SJSA1 (cell line): ENCODE data around the gene SDHA. TPM values are rescaled to one million over a fixed set of nuclear protein-coding genes. Genes with fewer than 3 reads are reported as not detected.
"Not testable (repeated sequence)": the region's sequence is repeated elsewhere in the genome, so short reads cannot be mapped to it uniquely, and the experiment has no call there.

Source experiments
- DNase-seq, 2 experiments: peaks; one replicate each; pipeline ENCODE4 v3.0.0-alpha.2; 2015 to 2020; ENCODE audit warnings: low spot score in 2 of 2, low read depth in 1 of 2
- H3K27ac ChIP-seq: fragments of 250-450 bp; sonication (Bioruptor Pico); 2 replicates; pipeline ENCODE4 v1.5.1; 2020; ENCODE audit warnings: mild to moderate bottlenecking, moderate library complexity
- H3K27me3 ChIP-seq: fragments of 250-450 bp; sonication (Bioruptor Pico); replicated peaks from 2 replicates; pipeline ENCODE4 v1.5.1; 2020; ENCODE audit warnings: mild to moderate bottlenecking, moderate library complexity
- H3K36me3 ChIP-seq: fragments of 250-450 bp; sonication (Bioruptor Pico); 2 replicates; pipeline ENCODE4 v1.5.1; 2020; ENCODE audit warnings: mild to moderate bottlenecking
- H3K4me1 ChIP-seq: fragments of 250-450 bp; sonication (Bioruptor Pico); replicated peaks from 2 replicates; pipeline ENCODE4 v1.6.1; 2021; ENCODE audit warnings: mild to moderate bottlenecking
- H3K4me3 ChIP-seq: fragments of 250-450 bp; sonication (Bioruptor Pico); 2 replicates; pipeline ENCODE4 v1.5.1; 2020; ENCODE audit warnings: mild to moderate bottlenecking
- H3K9me3 ChIP-seq: fragments of 250-450 bp; sonication (Bioruptor Pico); replicated peaks from 2 replicates; pipeline ENCODE4 v1.5.1; 2020; ENCODE audit warnings: mild to moderate bottlenecking
- total RNA-seq: library from RNA; depleted of rRNA; stranded (reverse); fragments of >200 nt; shearing (Covaris generic); gene quantifications from 2 replicates; pipeline ENCODE4 v1.2.3, GENCODE V29; 2014

SDHA gene
- total RNA-seq, 1 experiment from 2014 or later = 57.1 TPM

- DNase-seq = no peak
- H3K27ac ChIP-seq = no peak overlapping the region
- H3K9me3 ChIP-seq = no peaks in the 10 kb centered on the region
Observed at GRCh38 chr5:207599-207998, 10.5 kb upstream of the SDHA start.

GRCh38 chr5:208449-209114 lies 9.5 kb upstream of the SDHA start:
- 0 out of 2 replicates have a peak, but pooled peaks cover 5% of the 10 kb centered on the region for H3K4me1 ChIP-seq
- DNase-seq = no peak
- H3K9me3 ChIP-seq = no peaks in the 10 kb centered on the region
- no peaks in the 10 kb centered on the region for H3K27me3 ChIP-seq
- H3K4me3 ChIP-seq = no peak overlapping the region
- H3K27ac ChIP-seq = no peak overlapping the region
- H3K36me3 ChIP-seq = peaks cover 19% of the 10 kb centered on the region

More at GRCh38 chr5:207599-207998, 10.5 kb upstream of the SDHA start:
- Histone ChIP-seq H3K27me3 (no peaks in the 10 kb centered on the region), H3K36me3 (peaks cover 19% of the 10 kb centered on the region), H3K4me1 (0 out of 2 replicates have a peak, but pooled peaks cover 5% of the 10 kb centered on the region), H3K4me3 (no peak overlapping the region)

DNA sequence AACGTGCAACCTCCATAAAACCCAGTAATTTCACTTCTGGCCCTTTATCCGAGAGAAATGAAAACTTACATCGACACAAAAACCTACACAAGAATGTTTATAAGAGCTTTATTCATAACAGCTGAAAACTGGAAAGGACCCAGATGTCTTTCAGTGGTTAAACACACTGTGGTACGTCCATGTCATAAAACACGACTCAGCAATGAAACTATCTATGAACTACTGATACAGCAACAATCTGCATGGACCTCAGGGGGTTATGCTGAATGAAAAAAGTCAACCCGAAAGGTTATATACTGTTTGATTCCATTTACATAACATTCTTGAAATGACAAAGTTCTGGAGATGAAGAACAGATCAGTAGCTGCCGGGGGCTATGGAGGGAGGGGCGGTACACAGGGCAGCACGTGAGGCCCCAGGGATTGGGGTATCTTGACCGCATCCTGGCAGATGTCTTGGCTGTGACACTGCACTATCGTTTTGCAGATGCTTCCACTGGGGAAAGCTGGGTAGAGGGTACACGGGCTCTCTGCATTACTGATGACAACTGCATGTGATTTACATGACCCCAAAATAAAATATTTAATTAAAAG lies 4.2 kb upstream of the SDHA start:
- no peaks in the 10 kb centered on the region for H3K9me3 ChIP-seq
- peaks cover 12% of the 10 kb centered on the region for H3K36me3 ChIP-seq
- H3K4me1 ChIP-seq = no peaks in the 10 kb centered on the region; the same call in 1 of the 2 replicates
- H3K27ac ChIP-seq = no peak overlapping the region
- DNase-seq = no peak
- no peak overlapping the region for H3K4me3 ChIP-seq
- no peaks in the 10 kb centered on the region for H3K27me3 ChIP-seq

DNA sequence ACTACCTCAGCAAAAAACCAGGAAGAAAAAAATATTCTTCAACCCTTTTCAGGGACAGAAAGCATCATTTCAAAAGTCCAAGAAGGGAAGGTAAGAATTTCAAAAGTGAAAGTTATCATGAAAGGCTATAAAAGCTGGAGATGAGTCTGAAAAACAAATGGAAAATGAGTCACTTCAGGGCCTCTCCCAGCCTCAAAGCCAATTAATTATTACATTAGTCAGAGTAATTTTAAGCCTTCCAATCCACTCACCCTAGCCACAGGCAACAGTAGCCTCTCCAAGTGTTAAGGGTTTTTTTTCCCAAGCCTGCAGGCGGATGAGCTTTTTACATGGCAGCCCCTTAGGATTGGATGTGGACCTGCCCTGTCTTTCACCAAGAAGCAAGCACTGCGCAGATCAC lies 2.9 kb upstream of the SDHA start:
- H3K9me3 ChIP-seq, H3K4me3 ChIP-seq, DNase-seq, H3K27me3 ChIP-seq, H3K27ac ChIP-seq: not testable (repeated sequence)
- Histone ChIP-seq H3K4me1 (peaks cover 10% of the 10 kb centered on the region), H3K36me3 (peaks cover 16% of the 10 kb centered on the region)

DNA sequence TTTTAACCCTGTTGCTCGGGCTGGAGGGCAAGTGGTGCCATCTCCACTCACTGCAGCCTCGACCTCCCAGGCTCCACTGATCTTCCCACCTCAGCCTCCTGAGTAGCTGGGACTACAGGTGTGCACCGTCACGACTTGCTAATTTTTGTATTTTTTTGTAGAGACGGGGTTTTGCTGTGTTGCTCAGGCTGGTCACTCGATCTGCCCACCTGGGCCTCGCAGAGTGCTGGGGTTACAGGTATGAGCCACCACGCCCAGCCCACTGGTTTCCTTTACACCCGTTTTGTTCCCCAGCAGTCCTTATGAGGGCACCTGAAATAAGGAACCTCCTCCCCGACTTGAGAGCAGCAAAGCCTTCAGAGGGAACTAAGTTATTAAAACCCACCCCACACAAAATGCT lies 2.0 kb upstream of the SDHA start:
- not testable (repeated sequence) for H3K4me3 ChIP-seq, DNase-seq

GRCh38 chr5:218457-219291 lies 554 bp downstream of the SDHA start:
- Histone ChIP-seq H3K9me3 (no peaks in the 10 kb centered on the region), H3K27ac (peak overlapping the region; percentile 30), H3K4me1 (peaks cover 11% of the 10 kb centered on the region), H3K36me3 (peaks cover 20% of the 10 kb centered on the region), H3K4me3 (peak overlapping the region; percentile 83), H3K27me3 (no peaks in the 10 kb centered on the region)
- DNase-seq = peak in 1 of 2 experiments; percentile 46

More for the DNA sequence above, 2.0 kb upstream of the SDHA start:
- not testable (repeated sequence) for H3K27me3 ChIP-seq, H3K9me3 ChIP-seq, H3K27ac ChIP-seq
- peaks cover 11% of the 10 kb centered on the region for H3K4me1 ChIP-seq
- H3K36me3 ChIP-seq = peaks cover 19% of the 10 kb centered on the region

- H3K27ac ChIP-seq = no peak overlapping the region
- H3K27me3 ChIP-seq = no peaks in the 10 kb centered on the region
- DNase-seq = peak in 1 of 2 experiments; percentile 12
- peak overlapping the region; percentile 83 for H3K4me3 ChIP-seq
- peaks cover 11% of the 10 kb centered on the region for H3K4me1 ChIP-seq
- H3K9me3 ChIP-seq = no peaks in the 10 kb centered on the region
- peaks cover 25% of the 10 kb centered on the region for H3K36me3 ChIP-seq
Observed at GRCh38 chr5:219460-219863, 1.3 kb downstream of the SDHA start.

GRCh38 chr5:219991-220390 lies 1.9 kb downstream of the SDHA start:
- Histone ChIP-seq H3K4me3 (no peak overlapping the region), H3K9me3 (no peaks in the 10 kb centered on the region), H3K36me3 (peaks cover 23% of the 10 kb centered on the region), H3K27ac (no peak overlapping the region), H3K4me1 (peaks cover 11% of the 10 kb centered on the region), H3K27me3 (no peaks in the 10 kb centered on the region)
- no peak for DNase-seq

- peaks cover 11% of the 10 kb centered on the region for H3K4me1 ChIP-seq
- not testable (repeated sequence) for H3K9me3 ChIP-seq, DNase-seq, H3K27ac ChIP-seq, H3K4me3 ChIP-seq, H3K27me3 ChIP-seq
- peaks cover 35% of the 10 kb centered on the region for H3K36me3 ChIP-seq
Observed at GRCh38 chr5:222951-223715, 5.0 kb downstream of the SDHA start.

GRCh38 chr5:223791-224190 lies 5.7 kb downstream of the SDHA start:
- Histone ChIP-seq H3K36me3 (peaks cover 34% of the 10 kb centered on the region), H3K4me1 (peaks cover 11% of the 10 kb centered on the region), H3K27ac (no peak overlapping the region), H3K4me3 (no peak overlapping the region), H3K9me3 (no peaks in the 10 kb centered on the region), H3K27me3 (no peaks in the 10 kb centered on the region)
- DNase-seq = no peak

DNA sequence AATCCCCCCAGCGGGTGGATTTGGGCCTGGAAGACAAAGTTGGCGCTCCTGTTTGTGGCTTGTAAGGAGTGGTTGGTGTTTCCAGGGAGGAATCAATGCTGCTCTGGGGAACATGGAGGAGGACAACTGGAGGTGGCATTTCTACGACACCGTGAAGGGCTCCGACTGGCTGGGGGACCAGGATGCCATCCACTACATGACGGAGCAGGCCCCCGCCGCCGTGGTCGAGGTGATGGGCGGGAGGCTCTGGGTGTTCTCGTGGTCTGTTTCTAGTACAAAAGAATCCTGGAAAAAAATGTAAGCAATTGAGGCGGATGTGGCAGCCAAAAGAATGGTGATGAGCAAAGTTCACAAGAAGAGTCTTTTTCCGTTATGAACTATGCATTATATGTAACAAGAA lies 7.2 kb downstream of the SDHA start:
- Histone ChIP-seq H3K4me1 (no peaks in the 10 kb centered on the region), H3K27ac (no peak overlapping the region), H3K27me3 (no peaks in the 10 kb centered on the region), H3K36me3 (peaks cover 34% of the 10 kb centered on the region), H3K4me3 (no peak overlapping the region), H3K9me3 (no peaks in the 10 kb centered on the region)
- DNase-seq = no peak

GRCh38 chr5:227375-227774 lies 9.3 kb downstream of the SDHA start:
- H3K27me3 ChIP-seq, H3K4me1 ChIP-seq, H3K9me3 ChIP-seq, H3K4me3 ChIP-seq, DNase-seq, H3K27ac ChIP-seq: not testable (repeated sequence)
- peaks cover 35% of the 10 kb centered on the region for H3K36me3 ChIP-seq

GRCh38 chr5:228886-229285 lies 10.8 kb downstream of the SDHA start:
- Histone ChIP-seq H3K9me3 (no peaks in the 10 kb centered on the region), H3K27me3 (no peaks in the 10 kb centered on the region), H3K27ac (no peak overlapping the region), H3K36me3 (peaks cover 39% of the 10 kb centered on the region), H3K4me1 (no peaks in the 10 kb centered on the region), H3K4me3 (no peak overlapping the region)
- no peak for DNase-seq
